B cell (primary cell): Measurements from ENCODE around the gene PCDHB6. TPM values are rescaled to one million over a fixed set of nuclear protein-coding genes. Genes with fewer than 3 reads are reported as not detected.

Source experiments
- ATAC-seq: fragments of 200-7000 bp; cut with Tn5 transposase; one replicate; pipeline ENCODE4 v1.10.0; 2021; ENCODE audit warnings: low read depth, mild to moderate bottlenecking, moderate number of reproducible peaks, moderate library complexity
- CTCF ChIA-PET: fragments of 350-600 bp; sonication (Branson Sonifier 250); formaldehyde crosslinking; loops from one replicate; lab custom pipeline; 2021; ENCODE audit warnings: antibody characterized with exemption, inconsistent platforms; lab: Charles Lee
- POLR2A ChIA-PET: fragments of 350-600 bp; sonication (Branson Sonifier 250); formaldehyde crosslinking; loops from one replicate; lab custom pipeline; 2021; ENCODE audit warnings: antibody characterized with exemption; lab: Charles Lee
- DNase-seq: peaks from one replicate; pipeline ENCODE4 v3.0.0; 2013
- H2AFZ ChIP-seq: 2 replicates; pipeline ENCODE4 v1.6.1; 2012; ENCODE audit warnings: mild to moderate bottlenecking, low read depth, low read length; ENCODE audit not compliant: insufficient read depth, poor library complexity, severe bottlenecking
- H3K27ac ChIP-seq, 2 donors: 1 replicate in 1 of 2; 2 replicates in 1 of 2; pipeline ENCODE4 v1.5.1; 2012 to 2013; ENCODE audit warnings: low read length in 2 of 2, mild to moderate bottlenecking in 2 of 2, moderate library complexity in 1 of 2
- H3K27me3 ChIP-seq, 4 experiments: fragments of 200-600 bp in 1 of 4; sonication (generic) in 1 of 4; replicated peaks in 1 of 4; 1 replicate in 2 of 4; 2 replicates in 2 of 4; pipeline versions ENCODE4 v1.6.1 to v1.7.0; 2013 to 2016; ENCODE audit warnings: low read length in 3 of 4, mild to moderate bottlenecking in 2 of 4, mixed read lengths in 1 of 4, moderate library complexity in 1 of 4; ENCODE audit not compliant: insufficient read depth in 4 of 4, control insufficient read depth in 3 of 4; ENCODE audit errors: control extremely low read depth in 1 of 4
- H3K36me3 ChIP-seq, 2 experiments: replicated peaks in 1 of 2; 1 replicate in 1 of 2; 2 replicates in 1 of 2; pipeline versions ENCODE4 v1.6.1 to v1.7.1; 2013; ENCODE audit warnings: low read length in 1 of 2; ENCODE audit not compliant: insufficient read depth in 2 of 2, control insufficient read depth in 1 of 2; ENCODE audit errors: control extremely low read depth in 1 of 2, extremely low read depth in 1 of 2
- H3K4me1 ChIP-seq, 2 donors: fragments of 200-600 bp in 1 of 2; sonication (generic) in 1 of 2; 1 replicate in 1 of 2; 2 replicates in 1 of 2; pipeline versions ENCODE4 v1.5.1 to v1.6.1; 2013 to 2017; ENCODE audit warnings: low read length in 2 of 2; ENCODE audit not compliant: control insufficient read depth in 2 of 2, insufficient read depth in 2 of 2
- H3K4me2 ChIP-seq: replicated peaks from 2 replicates; pipeline ENCODE3; 2012; ENCODE audit warnings: mild to moderate bottlenecking, low read depth, low read length; ENCODE audit not compliant: poor library complexity, severe bottlenecking
- H3K4me3 ChIP-seq, 5 experiments: fragments of 200-600 bp in 1 of 5; sonication (generic) in 1 of 5; 1 replicate in 3 of 5; 2 replicates in 2 of 5; pipeline versions ENCODE4 v1.5.1 to v1.7.0; 2011 to 2016; ENCODE audit warnings: low read length in 4 of 5, mild to moderate bottlenecking in 4 of 5, low read depth in 2 of 5, control low read depth in 1 of 5, moderate library complexity in 1 of 5; ENCODE audit not compliant: insufficient read depth in 1 of 5; ENCODE audit errors: control extremely low read depth in 1 of 5, extremely low read depth in 1 of 5
- H3K79me2 ChIP-seq: fragments of 200-600 bp; sonication (generic); one replicate; pipeline ENCODE4 v1.6.0; 2016; ENCODE audit warnings: low read length; ENCODE audit not compliant: control insufficient read depth, insufficient read depth
- H3K9ac ChIP-seq: fragments of 200-600 bp; sonication (generic); 2 replicates; pipeline ENCODE4 v1.6.1; 2017; ENCODE audit warnings: mild to moderate bottlenecking, low read length, moderate library complexity
- H3K9me3 ChIP-seq, 3 donors: one replicate each; pipeline versions ENCODE4 v1.6.1 to v1.7.1; 2013; ENCODE audit warnings: low read length in 2 of 3; ENCODE audit not compliant: control insufficient read depth in 2 of 3, insufficient read depth in 1 of 3; ENCODE audit errors: control extremely low read depth in 1 of 3
- H4K20me1 ChIP-seq: 2 replicates; pipeline ENCODE4 v1.6.0; 2012; ENCODE audit warnings: mild to moderate bottlenecking, low read length; ENCODE audit not compliant: insufficient read depth, control insufficient read depth, poor library complexity, severe bottlenecking
- H3K27ac Mint-ChIP-seq: one replicate; pipeline ENCODE4 v1.8.0; 2021; ENCODE audit warnings: mixed read lengths
- H3K27me3 Mint-ChIP-seq: one replicate; pipeline ENCODE4 v1.8.0; 2021; ENCODE audit warnings: mixed read lengths
- H3K4me1 Mint-ChIP-seq: one replicate; pipeline ENCODE4 v1.8.0; 2021; ENCODE audit warnings: mixed read lengths
- H3K4me3 Mint-ChIP-seq: one replicate; pipeline ENCODE4 v1.8.0; 2021; ENCODE audit warnings: mixed read lengths
- H3K9me3 Mint-ChIP-seq: one replicate; pipeline ENCODE4 v1.8.0; 2022; ENCODE audit warnings: mixed read lengths; ENCODE audit not compliant: insufficient read depth
- CTCF ChIP-seq: fragments of 200-600 bp; IDR thresholded peaks from one replicate; pipeline ENCODE4 v1.8.0; 2022; ENCODE audit warnings: antibody characterized with exemption, mild to moderate bottlenecking
- EZH2 ChIP-seq: IDR thresholded peaks from 2 replicates; pipeline ENCODE4 v1.6.1; 2012; ENCODE audit warnings: borderline replicate concordance, low read depth, mild to moderate bottlenecking, moderate library complexity, low read length; ENCODE audit not compliant: insufficient read depth, poor library complexity, severe bottlenecking
- WGBS: methylation state at CpG from one replicate; pipeline ENCODE4 v1.1.5; 2013; ENCODE audit warnings: missing lambda C conversion rate; ENCODE audit not compliant: insufficient coverage; 5-methylcytosine and 5-hydroxymethylcytosine counted together
- intact Hi-C: fragments of 100-400 bp; cut with micrococcal nuclease; formaldehyde crosslinking; loops from one replicate; pipeline ENCODE4 v1.10.0; 2022
- polyA plus RNA-seq: library from polyadenylated mRNA; depleted of rRNA; stranded (reverse); fragments of >200 nt; gene quantifications from 2 replicates; pipeline ENCODE4 v1.2.3, GENCODE V29; 2012
- total RNA-seq, 2 donors: library from RNA; stranded (reverse); fragments of 120-200 nt in 1 of 2; gene quantifications; 1 replicate in 1 of 2; 2 replicates in 1 of 2; pipeline versions ENCODE4 v1.2.3 to v1.2.4, GENCODE V29; 2013 to 2022

PCDHB6 gene
- total and polyA plus RNA-seq, 2 donors (not counting 1 experiment from before 2014, with no cell fraction given) = not detected

- ChIA-PET CTCF (no interaction called here), POLR2A (no interaction called here)
- Histone ChIP-seq H3K27me3 (peaks cover 0 to 6% (median 1%) of the 10 kb centered on the region in 4 experiments), H2AFZ (no peak overlapping the region), H3K9me3 (peaks cover 0 to 21% (median 2%) of the 10 kb centered on the region in 3 donors), H3K9ac (no peak overlapping the region), H3K79me2 (no peaks in the 10 kb centered on the region), H3K4me1 (no peaks in the 10 kb centered on the region), H4K20me1 (no peaks in the 10 kb centered on the region), H3K36me3 (no peaks in the 10 kb centered on the region), H3K4me3 (no peak overlapping the region), H3K4me2 (no peak overlapping the region), H3K27ac (no peak overlapping the region)
- no peak for ATAC-seq
- intact Hi-C loops = no loop called here
- no peaks in the 10 kb centered on the region for H3K4me1 Mint-ChIP-seq
- H3K27ac Mint-ChIP-seq = no peak overlapping the region
- WGBS = no CpG with 5 or more reads among the region's 2 CpGs
- no peak for DNase-seq
- H3K4me3 Mint-ChIP-seq = no peak overlapping the region
- no peaks in the 10 kb centered on the region for H3K9me3 Mint-ChIP-seq
- TF ChIP-seq CTCF = no peak
- TF ChIP-seq EZH2 = no peak
- H3K27me3 Mint-ChIP-seq = peaks cover 5% of the 10 kb centered on the region
Measured at GRCh38 chr5:141105350-141105749, 44.5 kb upstream of the PCDHB6 start.

GRCh38 chr5:141119250-141119649 lies 30.6 kb upstream of the PCDHB6 start:
- Histone ChIP-seq H3K4me1 (no peaks in the 10 kb centered on the region), H3K27ac (no peak overlapping the region), H3K9me3 (peaks cover 3 to 21% (median 8%) of the 10 kb centered on the region in 3 donors), H2AFZ (no peak overlapping the region), H3K79me2 (no peaks in the 10 kb centered on the region), H4K20me1 (no peaks in the 10 kb centered on the region), H3K4me3 (no peak overlapping the region), H3K4me2 (no peak overlapping the region), H3K9ac (no peak overlapping the region), H3K27me3 (peaks cover 0 to 11% (median 3%) of the 10 kb centered on the region in 4 experiments), H3K36me3 (no peaks in the 10 kb centered on the region)
- no peak for ATAC-seq
- Mint-ChIP-seq H3K4me3 (no peak overlapping the region), H3K9me3 (peaks cover 13% of the 10 kb centered on the region), H3K4me1 (no peaks in the 10 kb centered on the region), H3K27ac (no peak overlapping the region), H3K27me3 (peaks cover 9% of the 10 kb centered on the region)
- TF ChIP-seq CTCF = no peak
- no peak for TF ChIP-seq EZH2
- DNase-seq = no peak
- CTCF ChIA-PET = no interaction called here
- WGBS = no CpG with 5 or more reads among the region's 2 CpGs
- intact Hi-C loops = no loop called here
- POLR2A ChIA-PET = no interaction called here
